Astrocyte (in vitro differentiated cells and primary cell): ENCODE measurements around the gene ITGB3.

Experiments used
- EZH2 ChIP-seq: IDR thresholded peaks from 2 replicates; pipeline ENCODE4 v1.6.1; 2012; ENCODE audit warnings: mild to moderate bottlenecking, low read length, inconsistent platforms; ENCODE audit not compliant: insufficient read depth
- TF ChIP-seq, protein P1 (sequence below): IDR thresholded peaks from 2 replicates; pipeline ENCODE4 v1.5.1; 2011; ENCODE audit warnings: low read depth, mild to moderate bottlenecking, inconsistent platforms, low read length, moderate library complexity; ENCODE audit not compliant: insufficient read depth

- TF ChIP-seq, protein P1, sequence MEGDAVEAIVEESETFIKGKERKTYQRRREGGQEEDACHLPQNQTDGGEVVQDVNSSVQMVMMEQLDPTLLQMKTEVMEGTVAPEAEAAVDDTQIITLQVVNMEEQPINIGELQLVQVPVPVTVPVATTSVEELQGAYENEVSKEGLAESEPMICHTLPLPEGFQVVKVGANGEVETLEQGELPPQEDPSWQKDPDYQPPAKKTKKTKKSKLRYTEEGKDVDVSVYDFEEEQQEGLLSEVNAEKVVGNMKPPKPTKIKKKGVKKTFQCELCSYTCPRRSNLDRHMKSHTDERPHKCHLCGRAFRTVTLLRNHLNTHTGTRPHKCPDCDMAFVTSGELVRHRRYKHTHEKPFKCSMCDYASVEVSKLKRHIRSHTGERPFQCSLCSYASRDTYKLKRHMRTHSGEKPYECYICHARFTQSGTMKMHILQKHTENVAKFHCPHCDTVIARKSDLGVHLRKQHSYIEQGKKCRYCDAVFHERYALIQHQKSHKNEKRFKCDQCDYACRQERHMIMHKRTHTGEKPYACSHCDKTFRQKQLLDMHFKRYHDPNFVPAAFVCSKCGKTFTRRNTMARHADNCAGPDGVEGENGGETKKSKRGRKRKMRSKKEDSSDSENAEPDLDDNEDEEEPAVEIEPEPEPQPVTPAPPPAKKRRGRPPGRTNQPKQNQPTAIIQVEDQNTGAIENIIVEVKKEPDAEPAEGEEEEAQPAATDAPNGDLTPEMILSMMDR, result no peak
- no peak for TF ChIP-seq EZH2
Observed at GRCh38 chr17:47253541-47254402, at the start of gene ITGB3.
